Measurements from ENCODE around the gene ZBTB32.

The ZBTB32 gene

DNA sequence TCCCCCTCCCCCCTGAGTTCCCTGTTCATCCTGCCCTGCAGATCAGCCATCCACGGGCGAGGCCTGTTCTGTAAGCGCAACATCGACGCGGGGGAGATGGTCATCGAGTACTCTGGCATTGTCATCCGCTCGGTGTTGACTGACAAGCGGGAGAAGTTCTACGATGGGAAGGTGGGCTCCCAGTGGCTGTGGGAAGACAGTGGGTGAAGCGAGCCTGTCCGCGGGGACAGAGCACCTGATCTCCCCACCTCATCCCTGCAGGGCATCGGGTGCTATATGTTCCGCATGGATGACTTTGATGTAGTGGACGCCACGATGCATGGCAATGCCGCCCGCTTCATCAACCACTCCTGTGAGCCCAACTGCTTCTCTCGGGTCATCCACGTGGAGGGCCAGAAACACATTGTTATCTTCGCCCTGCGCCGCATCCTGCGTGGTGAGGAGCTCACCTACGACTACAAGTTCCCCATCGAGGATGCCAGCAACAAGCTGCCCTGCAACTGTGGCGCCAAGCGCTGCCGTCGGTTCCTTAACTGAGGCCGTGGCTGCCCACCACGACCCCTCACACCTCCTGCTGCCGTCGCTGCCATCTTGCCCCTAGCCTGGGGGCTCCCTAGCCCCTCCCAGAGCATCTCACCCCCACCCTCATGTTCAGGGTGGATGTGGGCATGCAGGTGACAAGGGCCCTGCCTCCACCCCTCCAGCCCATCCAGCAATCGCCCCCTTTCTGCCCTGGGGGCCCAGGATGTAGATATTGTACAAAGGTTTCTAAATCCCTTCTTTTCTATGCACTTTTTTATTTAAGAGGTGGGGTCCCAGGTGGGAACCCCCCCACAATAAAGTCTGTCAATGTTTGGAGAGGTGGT, 33.9 kb downstream of the ZBTB32 start:
- H3K27ac ChIP-seq (ENCODE audit: low read depth, low read length) = no peak overlapping the region
- TF ChIP-seq CTCF (IDR thresholded peaks at IDR 0.05; ENCODE audit: low read depth, low read length, poor library complexity, severe bottlenecking) = no peak
- no peak for TF ChIP-seq EZH2phosphoT487 (IDR thresholded peaks at IDR 0.05; ENCODE audit: borderline replicate concordance, low read length)
- peaks cover 40% of the 10 kb centered on the region for H3K4me1 ChIP-seq (ENCODE audit: control insufficient read depth, low read length)
- H3K27me3 ChIP-seq (ENCODE audit: control insufficient read depth, low read length) = no peaks in the 10 kb centered on the region
- peaks cover 16% of the 10 kb centered on the region for H3F3A ChIP-seq (ENCODE audit: control insufficient read depth, insufficient read depth)
- H3K4me2 ChIP-seq (ENCODE audit: low read length) = no peak overlapping the region
- no peaks in the 10 kb centered on the region for H3K9me3 ChIP-seq (ENCODE audit: control insufficient read depth, insufficient read depth, low read length)
- no peak overlapping the region for H3K4me3 ChIP-seq (ENCODE audit: low read length)
- no peaks in the 10 kb centered on the region for H3K79me2 ChIP-seq (ENCODE audit: control insufficient read depth, low read length)
- peaks cover 53% of the 10 kb centered on the region for H3K36me3 ChIP-seq (ENCODE audit: control insufficient read depth, low read length)
- H4K20me1 ChIP-seq (ENCODE audit: control insufficient read depth, insufficient read depth, low read depth, low read length) = no peaks in the 10 kb centered on the region
- no peaks in the 10 kb centered on the region for H3K9me2 ChIP-seq (replicated peaks; ENCODE audit: control insufficient read depth, low read length)

- peaks cover 49% of the 10 kb centered on the region for H3K36me3 ChIP-seq (ENCODE audit: control insufficient read depth, low read length)
- H3K4me2 ChIP-seq (ENCODE audit: low read length) = no peak overlapping the region
- peaks cover 41% of the 10 kb centered on the region for H3K4me1 ChIP-seq (ENCODE audit: control insufficient read depth, low read length)
- no peak for TF ChIP-seq EZH2phosphoT487 (IDR thresholded peaks at IDR 0.05; ENCODE audit: borderline replicate concordance, low read length)
- no peak for TF ChIP-seq CTCF (IDR thresholded peaks at IDR 0.05; ENCODE audit: low read depth, low read length, poor library complexity, severe bottlenecking)
- no peaks in the 10 kb centered on the region for H4K20me1 ChIP-seq (ENCODE audit: control insufficient read depth, insufficient read depth, low read depth, low read length)
- no peaks in the 10 kb centered on the region for H3K9me3 ChIP-seq (ENCODE audit: control insufficient read depth, insufficient read depth, low read length)
- H3K9me2 ChIP-seq (replicated peaks; ENCODE audit: control insufficient read depth, low read length) = no peaks in the 10 kb centered on the region
- H3K27ac ChIP-seq (ENCODE audit: low read depth, low read length) = no peak overlapping the region
- no peaks in the 10 kb centered on the region for H3K79me2 ChIP-seq (ENCODE audit: control insufficient read depth, low read length)
- H3F3A ChIP-seq (ENCODE audit: control insufficient read depth, insufficient read depth) = peaks cover 16% of the 10 kb centered on the region
- no peak overlapping the region for H3K4me3 ChIP-seq (ENCODE audit: low read length)
- H3K27me3 ChIP-seq (ENCODE audit: control insufficient read depth, low read length) = no peaks in the 10 kb centered on the region
Observed at GRCh38 chr19:35738887-35739229, 34.5 kb downstream of the ZBTB32 start.

DNA sequence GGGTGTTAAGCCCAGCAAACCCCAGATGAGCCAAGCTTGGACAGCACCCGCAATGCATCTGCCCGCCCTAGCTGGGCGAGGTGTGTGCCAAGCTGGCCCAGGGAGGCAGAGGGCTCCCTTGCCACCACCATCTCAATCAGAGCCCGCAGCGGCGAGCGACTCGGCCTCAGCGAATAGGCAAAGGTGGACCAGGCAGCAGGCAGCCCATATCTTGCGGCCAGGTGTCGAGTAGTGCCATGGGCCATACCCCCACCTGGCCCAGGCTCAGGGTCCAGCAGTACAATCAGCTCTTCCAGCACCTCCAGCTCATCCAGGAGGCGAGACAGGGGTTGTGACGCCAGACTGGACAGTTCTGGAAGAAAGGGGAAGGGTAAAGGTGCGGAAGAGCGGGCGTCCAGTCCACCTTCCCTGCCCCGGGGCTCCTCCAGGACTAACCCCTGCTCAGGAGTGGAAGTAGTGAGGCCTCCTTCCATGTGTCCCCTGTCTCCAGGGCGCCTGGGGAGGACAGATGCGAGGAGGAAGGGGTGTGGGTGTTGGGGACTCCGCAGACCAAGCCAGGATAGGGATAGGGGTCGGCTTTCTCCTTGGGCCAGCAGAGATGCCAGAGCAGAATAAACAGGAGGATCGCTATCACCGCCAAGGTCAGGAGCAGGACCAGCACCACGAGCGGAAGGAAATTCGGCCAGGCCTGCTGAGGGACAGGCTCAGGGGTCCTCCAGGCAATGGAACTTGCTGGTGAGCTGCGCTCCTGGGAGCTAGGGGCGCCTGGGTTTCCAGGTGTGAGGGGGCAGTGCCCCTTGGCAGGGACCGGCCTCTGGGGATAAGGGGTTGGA, 35.1 kb downstream of the ZBTB32 start:
- H3K27ac ChIP-seq (ENCODE audit: low read depth, low read length) = 0 out of 2 replicates have a peak overlapping the region, but pooled peaks have one; percentile 29
- peaks cover 48% of the 10 kb centered on the region for H3K4me1 ChIP-seq (ENCODE audit: control insufficient read depth, low read length)
- peak overlapping the region; percentile 95 for H3K4me2 ChIP-seq (ENCODE audit: low read length)
- no peaks in the 10 kb centered on the region for H3K27me3 ChIP-seq (ENCODE audit: control insufficient read depth, low read length)
- peaks cover 45% of the 10 kb centered on the region for H3K36me3 ChIP-seq (ENCODE audit: control insufficient read depth, low read length)
- peaks cover 16% of the 10 kb centered on the region for H3F3A ChIP-seq (ENCODE audit: control insufficient read depth, insufficient read depth)
- H4K20me1 ChIP-seq (ENCODE audit: control insufficient read depth, insufficient read depth, low read depth, low read length) = no peaks in the 10 kb centered on the region
- TF ChIP-seq CTCF (IDR thresholded peaks at IDR 0.05; ENCODE audit: low read depth, low read length, poor library complexity, severe bottlenecking) (no peak), EZH2phosphoT487 (IDR thresholded peaks at IDR 0.05; ENCODE audit: borderline replicate concordance, low read length) (no peak)
- no peaks in the 10 kb centered on the region for H3K9me2 ChIP-seq (replicated peaks; ENCODE audit: control insufficient read depth, low read length)
- H3K9me3 ChIP-seq (ENCODE audit: control insufficient read depth, insufficient read depth, low read length) = peaks cover 5% of the 10 kb centered on the region; the same call in 1 of the 2 replicates
- no peaks in the 10 kb centered on the region for H3K79me2 ChIP-seq (ENCODE audit: control insufficient read depth, low read length)
- H3K4me3 ChIP-seq (ENCODE audit: low read length) = peak overlapping the region; percentile 87
